Loucy (cell line): ENCODE measurements around the gene UFD1.

ENCODE experiments used
- H2AFZ ChIP-seq: fragments of 200-600 bp; sonication (generic); 2 replicates; pipeline ENCODE4 v1.6.0; 2016; ENCODE audit warnings: antibody characterized with exemption, mild to moderate bottlenecking, low read length, moderate library complexity
- H3F3A ChIP-seq: fragments of 200-600 bp; 2 replicates; pipeline ENCODE4 v1.6.0; 2016; ENCODE audit warnings: antibody characterized with exemption, low read depth, mild to moderate bottlenecking
- H3K27me3 ChIP-seq: fragments of 200-600 bp; sonication (generic); 2 replicates; pipeline ENCODE4 v1.6.1; 2014; ENCODE audit warnings: low read length, mild to moderate bottlenecking; ENCODE audit not compliant: insufficient read depth, poor library complexity, severe bottlenecking
- H3K36me3 ChIP-seq: fragments of 200-600 bp; sonication (generic); 2 replicates; pipeline ENCODE4 v1.6.1; 2016; ENCODE audit warnings: low read length; ENCODE audit not compliant: insufficient read depth
- H3K4me1 ChIP-seq: fragments of 200-600 bp; sonication (generic); 2 replicates; pipeline ENCODE4 v1.5.1; 2014; ENCODE audit warnings: low read length, mild to moderate bottlenecking; ENCODE audit not compliant: insufficient read depth, poor library complexity, severe bottlenecking
- H3K4me2 ChIP-seq: fragments of 200-600 bp; sonication (generic); 2 replicates; pipeline ENCODE4 v1.6.0; 2014; ENCODE audit warnings: antibody characterized with exemption, low read length, low read depth, mild to moderate bottlenecking; ENCODE audit not compliant: poor library complexity, severe bottlenecking
- H3K4me3 ChIP-seq: fragments of 200-600 bp; sonication (generic); 2 replicates; pipeline ENCODE4 v1.5.1; 2014; ENCODE audit warnings: low read length, mild to moderate bottlenecking, mixed read lengths; ENCODE audit not compliant: poor library complexity, severe bottlenecking
- H3K79me2 ChIP-seq: fragments of 200-600 bp; sonication (generic); 2 replicates; pipeline ENCODE4 v1.6.1; 2014; ENCODE audit warnings: low read length; ENCODE audit not compliant: insufficient read depth
- H3K9ac ChIP-seq: fragments of 200-600 bp; sonication (generic); 2 replicates; pipeline ENCODE4 v1.6.0; 2014; ENCODE audit warnings: mild to moderate bottlenecking, low read depth, low read length, moderate library complexity; ENCODE audit not compliant: poor library complexity, severe bottlenecking
- H3K9me2 ChIP-seq: fragments of 200-600 bp; sonication (generic); replicated peaks from 2 replicates; pipeline ENCODE4 v1.6.1; 2016; ENCODE audit warnings: low read depth, low read length, mixed read lengths
- H3K9me3 ChIP-seq: fragments of 200-600 bp; sonication (generic); 2 replicates; pipeline ENCODE4 v1.6.1; 2014; ENCODE audit warnings: mild to moderate bottlenecking, antibody characterized with exemption, low read length, low read depth; ENCODE audit not compliant: insufficient read depth
- H4K20me1 ChIP-seq: fragments of 200-600 bp; sonication (generic); 2 replicates; pipeline ENCODE4 v1.6.0; 2014; ENCODE audit warnings: antibody characterized with exemption, low read length, mild to moderate bottlenecking; ENCODE audit not compliant: insufficient read depth, poor library complexity, severe bottlenecking
- EZH2phosphoT487 ChIP-seq: fragments of 200-600 bp; IDR thresholded peaks from 2 replicates; pipeline ENCODE4 v1.6.1; 2018; ENCODE audit warnings: antibody characterized with exemption, mild to moderate bottlenecking, moderate library complexity, borderline replicate concordance
- TF ChIP-seq, protein P1 (sequence below): fragments of 200-600 bp; sonication (generic); conservative IDR thresholded peaks from 2 replicates; pipeline ENCODE4 v1.5.1; 2014; ENCODE audit warnings: mild to moderate bottlenecking, antibody characterized with exemption, low read length

Gene UFD1

DNA sequence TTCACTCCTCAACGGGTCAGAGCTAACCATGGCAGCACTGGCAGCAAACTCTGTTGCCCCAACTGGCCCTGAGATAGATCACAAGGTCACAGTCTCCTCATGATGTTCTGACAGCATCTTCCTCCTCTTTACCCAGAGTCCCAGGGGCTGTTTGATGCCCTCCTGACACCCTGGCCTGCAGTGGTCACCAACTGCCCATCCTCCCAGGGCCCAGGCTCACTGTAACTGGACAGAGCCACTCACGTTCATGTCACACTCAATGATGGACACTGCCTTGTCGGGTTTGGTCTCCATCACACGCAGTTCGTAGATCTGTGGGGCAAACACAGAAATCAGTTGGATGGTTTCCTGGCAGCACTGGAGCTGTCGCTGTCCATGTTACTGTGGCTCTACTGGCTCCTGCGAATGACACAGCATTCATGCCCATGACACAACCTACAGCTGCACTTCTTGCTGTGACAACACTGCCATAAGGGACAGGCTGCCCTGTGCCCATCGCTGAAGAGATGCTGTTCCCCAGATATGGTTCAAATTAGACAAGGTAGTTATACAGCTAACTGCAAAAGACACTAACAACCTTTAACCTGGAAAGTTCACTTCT, 21.1 kb downstream of the UFD1 start:
- Histone ChIP-seq H4K20me1 (no peaks in the 10 kb centered on the region), H3K4me3 (no peak overlapping the region), H3K79me2 (no peaks in the 10 kb centered on the region), H3K9ac (no peak overlapping the region), H3K4me1 (no peaks in the 10 kb centered on the region), H3K36me3 (peaks cover 62% of the 10 kb centered on the region; the same call in 1 of the 2 replicates), H3F3A (no peaks in the 10 kb centered on the region), H3K27me3 (no peaks in the 10 kb centered on the region), H3K4me2 (no peak overlapping the region), H3K9me3 (no peaks in the 10 kb centered on the region), H3K9me2 (no peaks in the 10 kb centered on the region), H2AFZ (no peak overlapping the region)
- TF ChIP-seq EZH2phosphoT487, result no peak
- TF ChIP-seq, protein P1, sequence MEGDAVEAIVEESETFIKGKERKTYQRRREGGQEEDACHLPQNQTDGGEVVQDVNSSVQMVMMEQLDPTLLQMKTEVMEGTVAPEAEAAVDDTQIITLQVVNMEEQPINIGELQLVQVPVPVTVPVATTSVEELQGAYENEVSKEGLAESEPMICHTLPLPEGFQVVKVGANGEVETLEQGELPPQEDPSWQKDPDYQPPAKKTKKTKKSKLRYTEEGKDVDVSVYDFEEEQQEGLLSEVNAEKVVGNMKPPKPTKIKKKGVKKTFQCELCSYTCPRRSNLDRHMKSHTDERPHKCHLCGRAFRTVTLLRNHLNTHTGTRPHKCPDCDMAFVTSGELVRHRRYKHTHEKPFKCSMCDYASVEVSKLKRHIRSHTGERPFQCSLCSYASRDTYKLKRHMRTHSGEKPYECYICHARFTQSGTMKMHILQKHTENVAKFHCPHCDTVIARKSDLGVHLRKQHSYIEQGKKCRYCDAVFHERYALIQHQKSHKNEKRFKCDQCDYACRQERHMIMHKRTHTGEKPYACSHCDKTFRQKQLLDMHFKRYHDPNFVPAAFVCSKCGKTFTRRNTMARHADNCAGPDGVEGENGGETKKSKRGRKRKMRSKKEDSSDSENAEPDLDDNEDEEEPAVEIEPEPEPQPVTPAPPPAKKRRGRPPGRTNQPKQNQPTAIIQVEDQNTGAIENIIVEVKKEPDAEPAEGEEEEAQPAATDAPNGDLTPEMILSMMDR, result no peak

- peaks cover 64% of the 10 kb centered on the region; the same call in 1 of the 2 replicates for H3K36me3 ChIP-seq
Observed at GRCh38 chr22:19456541-19456940, 22.5 kb downstream of the UFD1 start.

GRCh38 chr22:19455585-19456370, 23.2 kb downstream of the UFD1 start:
- H2AFZ ChIP-seq, result no peak overlapping the region
- no peaks in the 10 kb centered on the region for H3K4me1 ChIP-seq
- TF ChIP-seq, protein P1, result no peak
- TF ChIP-seq EZH2phosphoT487, result no peak
- no peaks in the 10 kb centered on the region for H3K9me2 ChIP-seq
- no peak overlapping the region for H3K4me2 ChIP-seq
- H3K79me2 ChIP-seq, result no peaks in the 10 kb centered on the region
- no peaks in the 10 kb centered on the region for H4K20me1 ChIP-seq
- H3K9me3 ChIP-seq, result no peaks in the 10 kb centered on the region
- no peaks in the 10 kb centered on the region for H3F3A ChIP-seq
- no peak overlapping the region for H3K9ac ChIP-seq
- H3K4me3 ChIP-seq, result no peak overlapping the region
- peaks cover 58% of the 10 kb centered on the region; the same call in 1 of the 2 replicates for H3K36me3 ChIP-seq
- no peaks in the 10 kb centered on the region for H3K27me3 ChIP-seq

More at GRCh38 chr22:19456541-19456940, 22.5 kb downstream of the UFD1 start:
- no peaks in the 10 kb centered on the region for H3K27me3 ChIP-seq
- no peaks in the 10 kb centered on the region for H4K20me1 ChIP-seq
- H3K9me3 ChIP-seq, result no peaks in the 10 kb centered on the region
- no peaks in the 10 kb centered on the region for H3F3A ChIP-seq
- TF ChIP-seq, protein P1, result no peak
- TF ChIP-seq EZH2phosphoT487, result no peak
- H3K4me3 ChIP-seq, result no peak overlapping the region
- H3K4me1 ChIP-seq, result no peaks in the 10 kb centered on the region
- H3K9ac ChIP-seq, result no peak overlapping the region
- H3K79me2 ChIP-seq, result no peaks in the 10 kb centered on the region
- H3K9me2 ChIP-seq, result no peaks in the 10 kb centered on the region
- H3K4me2 ChIP-seq, result no peak overlapping the region
- H2AFZ ChIP-seq, result no peak overlapping the region
